HepG2 (cell line): ENCODE results near the gene OSCP1.

ENCODE experiments used
- BCL3 ChIP-seq: sonication (generic); formaldehyde crosslinking; IDR thresholded peaks from 2 replicates; pipeline ENCODE4 v1.5.1; 2020; ENCODE audit warnings: mild to moderate bottlenecking, missing genetic modification reagents, moderate library complexity
- CTCF ChIP-seq: sonication (generic); formaldehyde crosslinking; IDR thresholded peaks from 2 replicates; pipeline ENCODE4 v1.5.0; 2020; ENCODE audit warnings: mild to moderate bottlenecking, missing genetic modification reagents, moderate library complexity
- MTA1 ChIP-seq: sonication (generic); formaldehyde crosslinking; IDR thresholded peaks from 2 replicates; pipeline ENCODE4 v1.4.0; 2020; ENCODE audit warnings: missing genetic modification reagents, mild to moderate bottlenecking, borderline replicate concordance
- NPAS2 ChIP-seq: sonication (generic); formaldehyde crosslinking; IDR thresholded peaks from 2 replicates; pipeline ENCODE4 v1.8.0; 2022; ENCODE audit warnings: mild to moderate bottlenecking, missing genetic modification reagents, borderline replicate concordance
- POLR2A ChIP-seq, 2 experiments: IDR thresholded peaks; 2 replicates each; pipeline ENCODE4 v1.6.1; 2011; ENCODE audit warnings: low read depth in 2 of 2, low read length in 2 of 2, mild to moderate bottlenecking in 1 of 2, moderate library complexity in 1 of 2; ENCODE audit not compliant: insufficient read depth in 1 of 2
- THAP8 ChIP-seq: sonication (generic); formaldehyde crosslinking; IDR thresholded peaks from 2 replicates; pipeline ENCODE4 v1.5.1; 2020; ENCODE audit warnings: missing genetic modification reagents, mild to moderate bottlenecking, borderline replicate concordance

- TF ChIP-seq NPAS2 (CRISPR knock-in tag): no peak
- no peak for TF ChIP-seq CTCF (CRISPR knock-in tag)
- no peak for TF ChIP-seq POLR2A (IDR thresholded peaks at IDR 0.05; ENCODE audit: insufficient read depth in 1 of 2, low read depth in 2 of 2, low read length in 2 of 2)
- no peak for TF ChIP-seq MTA1 (CRISPR knock-in tag)
- no peak for TF ChIP-seq BCL3
- TF ChIP-seq THAP8 (CRISPR knock-in tag): no peak
These were observed 61.0 kb downstream of the OSCP1 start for GRCh38 chr1:36389261-36389660.
